ENCODE results near the gene SLC39A9.

DNA sequence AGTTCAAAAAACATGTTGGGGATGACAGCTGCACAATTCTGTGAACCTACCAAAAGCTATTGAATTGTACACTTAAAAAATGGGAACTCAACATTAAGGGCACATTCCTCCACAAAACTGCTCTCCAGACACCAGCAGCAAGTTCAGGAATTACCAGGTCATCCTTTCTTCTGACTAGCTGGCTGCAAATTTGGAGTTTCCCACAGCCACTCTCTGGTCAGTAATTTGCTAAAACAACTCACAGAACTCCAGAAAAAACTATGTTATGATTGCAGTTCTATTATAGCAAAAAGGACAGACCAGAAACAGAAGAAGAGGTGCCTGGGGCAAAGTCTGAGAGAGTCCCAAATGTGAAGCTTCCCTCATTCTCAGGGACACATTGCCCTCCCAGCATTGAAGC, 65.9 kb downstream of the SLC39A9 start:
- TF ChIP-seq, protein P1, sequence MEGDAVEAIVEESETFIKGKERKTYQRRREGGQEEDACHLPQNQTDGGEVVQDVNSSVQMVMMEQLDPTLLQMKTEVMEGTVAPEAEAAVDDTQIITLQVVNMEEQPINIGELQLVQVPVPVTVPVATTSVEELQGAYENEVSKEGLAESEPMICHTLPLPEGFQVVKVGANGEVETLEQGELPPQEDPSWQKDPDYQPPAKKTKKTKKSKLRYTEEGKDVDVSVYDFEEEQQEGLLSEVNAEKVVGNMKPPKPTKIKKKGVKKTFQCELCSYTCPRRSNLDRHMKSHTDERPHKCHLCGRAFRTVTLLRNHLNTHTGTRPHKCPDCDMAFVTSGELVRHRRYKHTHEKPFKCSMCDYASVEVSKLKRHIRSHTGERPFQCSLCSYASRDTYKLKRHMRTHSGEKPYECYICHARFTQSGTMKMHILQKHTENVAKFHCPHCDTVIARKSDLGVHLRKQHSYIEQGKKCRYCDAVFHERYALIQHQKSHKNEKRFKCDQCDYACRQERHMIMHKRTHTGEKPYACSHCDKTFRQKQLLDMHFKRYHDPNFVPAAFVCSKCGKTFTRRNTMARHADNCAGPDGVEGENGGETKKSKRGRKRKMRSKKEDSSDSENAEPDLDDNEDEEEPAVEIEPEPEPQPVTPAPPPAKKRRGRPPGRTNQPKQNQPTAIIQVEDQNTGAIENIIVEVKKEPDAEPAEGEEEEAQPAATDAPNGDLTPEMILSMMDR (IDR thresholded peaks at IDR 0.05; ENCODE audit: low read depth, low read length), result no peak
- TF ChIP-seq EZH2phosphoT487 (IDR thresholded peaks at IDR 0.05; ENCODE audit: low read depth), result no peak
